Activated CD8-positive, alpha-beta memory T cell treated with anti-CD3 and anti-CD28 coated beads for 4 hours (primary cell): ENCODE measurements around the gene CPNE9.
"Not testable (repeated sequence)": the region's sequence is repeated elsewhere in the genome, so short reads cannot be mapped to it uniquely, and the experiment has no call there.

Source experiments
- DNase-seq, 2 donors: peaks; one replicate each; pipeline ENCODE4 v3.0.0-alpha.2; 2020; ENCODE audit warnings: low read depth in 2 of 2

The CPNE9 gene

DNA sequence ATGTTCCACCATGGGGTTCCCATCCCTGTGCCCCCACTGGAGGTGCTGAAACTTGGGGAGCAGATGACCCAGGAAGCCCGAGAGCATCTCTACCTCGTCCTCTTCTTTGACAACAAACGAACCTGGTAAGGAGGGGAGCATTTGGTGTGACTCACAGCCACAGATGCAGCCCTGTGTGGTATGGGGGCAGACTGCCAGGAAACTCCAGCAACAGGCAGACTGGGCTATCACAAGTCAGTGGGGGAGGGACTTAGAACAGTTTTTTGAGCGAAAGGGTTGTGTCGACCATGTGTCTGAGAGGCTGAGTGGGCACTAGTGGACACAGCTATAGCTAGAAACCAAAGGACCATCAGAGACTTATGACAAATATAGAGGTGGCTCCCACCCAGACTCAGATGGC is 42.7 kb downstream of the CPNE9 start:
- no peak for DNase-seq

DNA sequence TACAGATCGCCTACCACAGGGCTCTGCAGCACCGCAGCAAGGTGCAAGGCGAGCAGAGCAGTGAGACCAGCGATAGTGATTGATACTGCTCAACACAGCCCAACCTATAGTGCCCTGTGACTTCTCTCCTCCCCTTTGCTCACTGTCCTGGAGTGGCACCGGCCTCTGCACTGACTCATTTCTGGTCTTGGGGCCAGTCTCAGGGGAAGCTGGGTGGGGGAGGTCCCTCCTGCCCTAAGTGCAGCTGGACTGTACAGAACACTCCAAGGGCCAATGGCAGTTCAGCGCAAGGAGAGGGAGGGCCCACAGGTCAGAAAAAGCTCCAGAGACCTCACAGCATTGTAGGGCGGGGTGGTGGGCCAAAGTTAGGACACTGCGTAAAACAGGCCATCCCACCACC is 43.6 kb downstream of the CPNE9 start:
- no peak for DNase-seq

DNA sequence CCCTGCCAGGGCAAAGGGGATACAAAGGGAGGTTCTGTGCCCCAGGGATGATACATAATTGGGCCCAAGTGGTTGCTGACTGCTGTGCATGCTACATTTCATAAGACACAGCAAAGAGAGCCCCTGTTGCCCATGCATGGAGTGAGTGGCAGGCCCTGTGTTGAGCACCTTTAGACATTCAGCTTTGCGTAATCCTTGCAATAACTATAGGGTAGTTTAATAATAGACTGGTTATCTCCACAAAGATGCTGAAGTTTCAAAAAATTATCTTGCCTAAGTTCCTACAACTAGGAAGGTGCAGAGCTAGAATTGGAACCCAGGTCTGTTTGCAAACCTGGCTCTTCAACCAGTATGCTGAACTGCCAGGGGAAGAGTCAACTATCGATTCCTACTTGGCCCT is 44.4 kb downstream of the CPNE9 start:
- no peak for DNase-seq

DNA sequence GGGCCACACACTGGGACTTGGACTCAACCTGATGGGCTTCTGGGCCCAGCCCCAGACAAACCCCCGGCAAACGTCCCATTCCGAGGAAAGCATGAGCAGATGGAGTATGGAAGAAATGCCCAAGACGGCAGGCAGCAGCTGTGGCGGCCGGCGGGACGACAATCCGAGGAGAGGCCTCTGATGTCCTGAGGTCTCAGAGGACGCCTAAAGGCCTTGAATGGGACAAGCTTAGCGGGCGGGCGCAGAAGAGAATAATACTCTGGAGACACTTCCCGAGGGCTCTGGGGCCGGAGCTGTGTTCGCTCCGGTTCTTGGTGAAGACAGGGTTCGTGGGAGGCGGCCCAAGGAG is 45.6 kb downstream of the CPNE9 start:
- no peak for DNase-seq

DNA sequence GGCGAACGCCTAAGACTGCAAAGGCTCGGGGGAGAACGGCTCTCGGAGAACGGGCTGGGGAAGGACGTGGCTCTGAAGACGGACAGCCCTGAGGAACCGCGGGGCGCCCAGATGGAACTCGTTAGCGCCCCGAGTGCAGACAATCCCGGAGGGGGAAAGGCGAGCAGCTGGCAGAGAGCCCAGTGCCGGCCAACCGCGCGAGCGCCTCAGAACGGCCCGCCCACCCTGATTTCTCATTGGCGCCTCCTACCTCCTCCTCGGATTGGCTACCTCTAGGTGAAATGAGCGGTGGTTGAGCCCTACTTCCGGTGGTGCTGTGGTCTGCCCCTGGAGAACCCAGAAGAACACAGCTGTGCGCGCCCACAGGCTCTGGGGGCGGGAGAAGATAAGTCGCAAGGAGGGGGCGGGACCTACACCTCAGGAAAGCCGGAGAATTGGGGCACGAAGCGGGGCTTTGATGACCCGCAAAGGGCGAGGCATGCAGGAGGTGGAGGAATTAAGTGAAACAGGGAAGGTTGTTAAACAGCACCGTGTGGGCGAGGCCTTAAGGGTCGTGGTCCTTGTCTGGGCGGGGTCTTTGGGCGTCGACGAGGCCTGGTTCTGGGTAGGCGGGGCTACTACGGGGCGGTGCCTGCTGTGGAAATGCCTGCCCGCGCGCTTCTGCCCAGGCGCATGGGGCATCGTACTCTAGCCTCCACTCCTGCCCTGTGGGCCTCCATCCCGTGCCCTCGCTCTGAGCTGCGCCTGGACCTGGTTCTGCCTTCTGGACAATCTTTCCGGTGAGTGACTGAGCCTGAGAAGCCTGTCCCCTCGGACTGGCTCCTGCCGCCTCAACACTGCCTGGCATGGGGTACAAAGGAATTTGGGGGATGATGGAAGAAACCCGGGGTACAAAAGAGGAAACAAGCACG is 46.3 kb downstream of the CPNE9 start, which contains the start of gene OGG1:
OGG1 (plus strand) TSS at position 308 of the 911 bp plus-strand sequence; CDS start at position 643, 335 bp downstream.
- DNase-seq, result peak; percentile 92 to 96

DNA sequence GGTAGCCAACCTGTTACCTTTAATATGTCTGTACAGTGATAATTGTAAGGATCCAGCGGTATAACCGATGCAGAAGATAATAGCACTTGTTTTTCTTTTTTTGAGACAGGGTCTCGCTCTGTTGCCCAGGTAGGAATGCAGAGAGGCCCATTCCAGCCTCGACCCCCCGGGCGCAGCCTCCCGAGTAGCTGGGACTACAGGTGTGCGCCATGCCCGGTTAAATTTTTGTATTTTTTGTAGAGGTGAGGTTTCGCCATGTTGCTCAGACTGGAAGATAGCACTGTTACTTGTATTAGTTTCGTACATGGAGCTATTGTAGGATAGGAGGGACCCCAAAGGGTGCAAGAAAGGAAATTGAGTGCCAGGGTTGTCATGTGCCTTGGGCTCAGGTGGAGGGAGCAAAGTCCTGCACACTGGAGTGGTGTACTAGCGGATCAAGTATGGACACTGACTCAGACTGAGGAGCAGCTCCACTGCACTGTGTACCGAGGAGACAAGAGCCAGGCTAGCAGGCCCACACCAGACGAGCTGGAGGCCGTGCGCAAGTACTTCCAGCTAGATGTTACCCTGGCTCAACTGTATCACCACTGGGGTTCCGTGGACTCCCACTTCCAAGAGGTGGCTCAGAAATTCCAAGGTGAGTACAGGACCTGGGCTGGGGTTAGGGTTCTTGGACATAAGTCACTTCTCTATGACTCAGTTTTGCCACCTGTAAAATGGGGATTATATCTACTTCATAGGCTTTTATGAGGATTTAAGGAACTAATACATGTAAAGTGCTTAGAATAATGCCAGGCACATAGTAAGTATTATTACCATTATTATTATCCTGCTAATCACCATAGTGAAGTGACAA is 47.2 kb downstream of the CPNE9 start:
- DNase-seq, result no peak

DNA sequence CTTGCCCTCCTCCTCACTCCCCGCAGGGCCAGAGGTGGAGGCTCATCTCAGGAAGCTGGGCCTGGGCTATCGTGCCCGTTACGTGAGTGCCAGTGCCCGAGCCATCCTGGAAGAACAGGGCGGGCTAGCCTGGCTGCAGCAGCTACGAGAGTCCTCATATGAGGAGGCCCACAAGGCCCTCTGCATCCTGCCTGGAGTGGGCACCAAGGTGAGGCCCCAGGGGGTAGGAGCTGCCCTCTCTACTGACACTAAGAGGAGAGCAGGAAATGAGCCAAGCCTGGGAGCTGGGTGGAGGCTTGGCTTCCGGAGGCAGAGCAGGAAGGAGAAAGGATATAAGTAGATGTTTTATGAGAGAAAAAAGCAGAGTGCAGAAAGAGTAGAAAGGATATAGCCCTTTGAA is 51.0 kb downstream of the CPNE9 start:
- no peak for DNase-seq

DNA sequence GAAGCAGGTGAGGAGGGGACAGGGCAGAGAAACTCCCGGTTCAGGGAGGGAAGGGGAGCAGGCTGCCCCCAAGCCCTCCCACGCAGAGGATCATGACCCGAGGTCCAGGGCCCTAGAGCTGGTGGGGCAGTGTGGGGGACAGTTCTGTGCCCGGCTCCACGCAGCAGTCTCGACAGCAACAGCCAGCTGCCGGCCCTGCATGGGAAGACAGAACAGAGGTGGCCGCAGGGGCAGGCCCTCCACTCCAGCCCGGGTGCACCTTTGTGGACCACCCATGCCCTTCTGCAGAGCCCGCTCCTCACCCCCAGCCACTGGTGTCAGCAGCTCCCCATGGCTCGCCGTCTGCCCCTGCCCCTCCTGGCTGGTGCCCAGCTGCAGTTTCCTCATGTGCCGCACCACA is 53.8 kb downstream of the CPNE9 start:
- no peak for DNase-seq

DNA sequence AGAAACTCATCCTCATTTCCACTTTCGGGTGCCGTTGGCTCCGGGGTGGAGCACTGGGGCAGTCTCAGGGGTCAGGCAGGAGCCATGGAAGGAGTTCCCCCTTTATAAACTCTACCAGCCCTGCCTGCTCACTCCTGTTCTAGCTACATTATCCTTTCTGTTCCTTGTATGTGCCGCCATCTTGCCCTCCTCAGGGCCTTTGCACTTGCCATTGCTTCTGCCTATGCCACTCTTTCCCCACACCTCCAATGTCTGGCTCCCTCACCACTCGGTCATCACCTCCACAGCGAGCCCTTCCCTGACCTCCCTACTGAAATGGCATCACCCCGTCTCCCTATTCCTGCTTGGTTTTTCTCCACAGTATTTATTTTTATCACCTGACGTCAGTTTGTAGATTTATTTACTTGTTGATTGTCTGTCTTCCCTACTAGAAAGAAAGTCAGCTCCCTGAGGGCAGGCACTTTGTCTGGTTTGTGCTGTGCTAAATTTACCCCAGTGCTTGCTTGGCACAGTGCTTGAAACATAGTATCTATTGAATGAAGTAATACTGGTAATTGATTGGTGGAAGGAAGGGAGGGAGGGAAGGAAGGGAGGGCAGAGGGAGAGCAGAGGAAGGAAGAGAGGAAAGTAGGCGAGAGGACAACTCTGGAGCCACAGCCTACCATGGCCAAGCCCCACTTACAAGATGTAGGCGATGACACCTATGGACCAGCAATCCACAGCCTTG is 57.3 kb downstream of the CPNE9 start:
- DNase-seq, result no peak

DNA sequence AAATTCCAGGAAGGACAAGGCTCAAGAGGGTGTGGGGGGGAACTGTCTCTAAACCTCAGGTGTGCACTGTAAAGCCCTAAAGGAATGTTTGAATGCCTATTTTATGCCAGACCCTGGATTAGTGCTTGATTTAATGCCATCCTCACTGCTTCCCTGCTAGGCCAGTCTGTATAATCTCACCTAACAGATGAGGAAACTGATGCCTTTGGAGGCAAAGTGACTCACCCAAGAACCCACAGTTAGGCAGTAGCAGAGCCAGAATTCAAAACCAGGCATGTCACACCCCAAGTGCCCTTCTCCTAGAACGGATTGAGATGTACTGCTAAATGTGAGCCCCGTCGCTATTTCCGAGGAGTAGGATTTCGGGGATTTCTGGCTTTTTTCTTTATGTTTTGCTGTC is 58.3 kb downstream of the CPNE9 start:
- DNase-seq, result no peak

DNA sequence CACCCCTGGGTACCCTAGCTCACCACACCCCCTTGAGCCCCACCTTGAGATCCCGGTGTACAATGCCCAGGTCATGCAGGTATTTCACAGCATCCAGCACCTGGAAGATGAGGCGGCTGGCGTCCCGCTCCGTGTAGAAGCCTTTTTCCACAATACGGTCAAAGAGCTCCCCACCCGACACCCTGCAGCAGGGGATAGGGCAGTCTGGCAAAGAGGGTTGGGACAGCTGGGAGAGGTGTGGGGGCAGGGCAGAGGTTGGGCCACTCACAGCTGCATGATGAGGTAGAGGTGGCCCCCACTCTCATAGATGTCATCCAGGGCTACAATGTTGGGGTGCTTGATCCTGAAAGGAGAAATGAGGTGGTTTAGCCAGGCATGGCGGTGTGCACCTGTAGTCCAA is 59.2 kb downstream of the CPNE9 start:
- DNase-seq, result no peak

DNA sequence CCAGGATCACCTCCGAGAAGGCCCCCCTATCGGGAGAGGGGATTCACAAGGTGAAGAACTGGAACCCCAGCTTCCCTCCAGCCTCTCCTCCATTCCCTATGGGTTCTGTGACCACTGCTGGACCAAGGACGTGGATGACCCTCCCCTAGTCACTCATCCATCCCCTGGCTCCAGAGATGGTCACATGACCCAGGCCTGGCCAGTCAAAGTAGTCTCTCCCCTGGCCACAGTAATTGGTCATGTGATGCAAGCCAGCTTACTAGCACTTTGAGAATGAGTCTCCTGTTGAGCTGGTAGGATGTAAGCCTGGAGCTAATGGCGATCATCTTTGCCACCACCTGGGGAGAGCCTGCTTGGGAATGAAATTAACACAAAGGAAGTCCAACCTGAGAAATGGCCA is 62.2 kb downstream of the CPNE9 start:
- DNase-seq, result no peak

DNA sequence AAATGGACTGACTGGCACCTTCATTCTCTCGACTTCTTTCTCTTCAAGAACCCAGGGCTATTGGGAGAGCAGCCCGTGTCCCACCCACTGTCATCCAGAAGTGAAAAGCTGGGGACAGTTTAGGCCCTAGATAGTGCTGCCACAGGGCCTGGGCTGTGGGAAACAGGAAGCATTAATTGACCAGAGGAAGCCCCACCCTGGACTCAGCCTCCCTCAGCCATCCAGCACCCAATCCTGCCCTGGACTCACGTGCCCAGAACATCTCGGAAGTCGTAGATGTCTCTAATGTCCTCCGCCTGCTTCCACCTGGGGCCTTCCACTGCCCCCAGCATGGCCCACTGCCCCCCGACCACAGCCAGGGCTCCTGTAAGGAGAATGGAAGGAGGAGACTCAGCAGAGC is 63.8 kb downstream of the CPNE9 start:
- no peak for DNase-seq

DNA sequence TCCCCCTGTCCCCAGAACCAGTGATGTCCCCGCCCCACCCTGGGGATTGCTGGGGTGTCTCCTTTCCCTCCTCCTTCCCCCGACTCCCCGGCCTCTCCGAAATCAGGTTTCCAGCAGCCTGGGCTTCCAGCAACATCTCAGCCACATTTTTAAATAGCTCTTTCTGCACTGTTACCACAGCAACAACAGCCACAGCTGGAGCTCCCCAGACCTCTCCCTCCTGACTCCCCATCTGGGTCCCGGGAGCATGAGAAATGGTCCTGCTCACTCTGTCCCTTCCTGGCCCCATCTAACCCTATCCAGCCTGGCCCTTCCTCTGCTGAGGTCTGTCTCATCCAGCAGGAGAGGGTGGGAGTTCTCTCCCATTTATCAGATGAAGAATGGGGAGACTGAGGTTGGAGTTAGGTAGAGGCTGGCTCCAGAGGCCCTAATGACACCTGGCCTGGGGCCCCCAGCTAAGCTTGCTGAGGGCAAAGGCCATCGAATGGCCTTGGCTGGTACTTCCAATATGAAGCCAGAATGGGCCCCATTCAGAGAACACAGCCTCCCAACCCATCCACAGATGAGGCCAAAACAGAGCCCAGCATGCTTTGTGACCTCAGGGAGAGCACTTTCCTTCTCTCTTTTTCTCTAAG is 64.6 kb downstream of the CPNE9 start:
- no peak for DNase-seq

DNA sequence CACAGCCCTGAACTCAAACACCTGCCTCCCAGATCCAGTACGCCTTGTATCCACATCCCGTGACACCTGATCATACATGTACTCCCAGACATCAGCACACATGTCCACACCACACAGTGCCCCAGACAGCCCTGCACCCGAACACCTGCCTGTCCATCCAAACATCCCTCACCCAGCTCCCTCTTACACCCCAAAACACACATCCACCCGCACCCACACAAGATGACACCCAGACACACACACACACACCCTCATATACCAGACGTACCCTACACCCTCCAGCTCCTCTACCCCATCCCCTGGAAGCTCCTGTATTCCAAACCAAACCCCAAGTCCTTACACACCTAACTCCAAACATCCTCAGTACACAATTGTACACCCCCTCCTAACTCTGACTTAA is 65.4 kb downstream of the CPNE9 start:
- no peak for DNase-seq

DNA sequence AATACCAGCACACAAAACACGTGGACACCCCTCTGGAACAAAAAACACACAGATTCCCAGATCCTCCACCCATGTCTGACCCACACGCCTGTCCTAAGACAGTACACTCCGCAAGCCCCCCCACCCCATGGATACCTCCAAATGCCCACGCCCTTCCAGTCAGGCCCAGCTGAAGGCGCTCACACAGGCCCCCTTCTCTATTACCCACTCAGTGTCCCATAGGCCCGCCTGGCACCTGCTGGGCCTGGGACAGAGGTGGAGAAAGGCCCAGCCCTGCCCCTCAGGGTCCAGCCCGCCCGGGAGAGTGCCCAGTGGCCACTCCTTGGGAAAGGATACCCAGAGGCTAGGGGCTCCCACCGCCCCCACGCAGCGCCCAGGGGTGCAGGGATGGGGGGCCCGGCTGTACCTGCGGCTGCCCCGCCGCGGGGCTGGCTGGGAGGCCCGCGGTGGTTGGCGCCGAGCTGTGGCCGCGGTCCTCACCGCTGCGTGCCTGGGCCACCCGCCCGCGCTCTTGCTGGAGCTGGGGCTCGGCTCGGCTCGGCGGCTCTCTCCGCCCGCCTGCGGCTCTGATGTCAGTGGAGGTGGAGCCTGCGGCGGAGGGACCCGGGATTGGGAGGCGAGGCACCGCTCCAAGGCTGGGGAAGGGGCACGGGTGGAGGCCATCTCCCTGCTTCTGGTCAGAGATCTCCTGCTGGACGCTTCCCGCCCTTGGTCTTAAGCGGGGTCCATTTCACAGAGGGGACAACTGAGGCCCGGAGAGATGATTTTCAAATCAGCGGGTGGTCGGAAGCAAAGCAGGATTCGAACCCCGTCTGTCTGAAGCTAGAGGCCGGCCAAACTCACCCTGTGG is 66.0 kb downstream of the CPNE9 start, which contains the start of gene CAMK1:
CAMK1 (minus strand) TSS at position 522 of the 850 bp plus-strand sequence. CDS start 2,198 bp downstream, outside the sequence.
- no peak for DNase-seq

DNA sequence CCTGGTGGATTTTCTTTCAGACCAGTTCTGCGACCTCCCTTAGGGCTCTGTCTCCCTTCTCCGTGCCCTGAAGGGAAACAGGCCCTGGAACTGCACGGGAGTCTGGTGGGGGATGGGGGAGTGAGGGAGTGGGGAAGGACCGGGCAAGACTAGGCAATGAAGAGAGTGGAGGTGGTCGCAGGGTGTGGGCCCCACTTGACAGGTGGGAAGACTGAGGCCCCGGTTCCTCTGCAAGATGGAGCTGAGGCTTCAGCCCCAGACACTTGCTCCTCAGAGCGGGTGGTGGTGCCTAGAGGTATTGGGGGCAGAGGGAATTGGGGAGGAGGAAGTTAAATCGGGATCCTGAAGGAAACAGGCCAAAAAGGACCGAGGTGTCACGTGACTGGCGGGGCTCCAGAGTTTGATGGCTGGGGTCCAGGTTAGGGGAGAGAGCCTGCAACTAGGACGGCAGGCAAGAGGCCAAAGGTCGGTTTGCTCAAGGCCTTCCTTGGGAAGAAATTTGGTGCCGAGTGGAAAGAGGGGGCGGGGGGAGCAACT is 66.7 kb downstream of the CPNE9 start:
- no peak for DNase-seq

DNA sequence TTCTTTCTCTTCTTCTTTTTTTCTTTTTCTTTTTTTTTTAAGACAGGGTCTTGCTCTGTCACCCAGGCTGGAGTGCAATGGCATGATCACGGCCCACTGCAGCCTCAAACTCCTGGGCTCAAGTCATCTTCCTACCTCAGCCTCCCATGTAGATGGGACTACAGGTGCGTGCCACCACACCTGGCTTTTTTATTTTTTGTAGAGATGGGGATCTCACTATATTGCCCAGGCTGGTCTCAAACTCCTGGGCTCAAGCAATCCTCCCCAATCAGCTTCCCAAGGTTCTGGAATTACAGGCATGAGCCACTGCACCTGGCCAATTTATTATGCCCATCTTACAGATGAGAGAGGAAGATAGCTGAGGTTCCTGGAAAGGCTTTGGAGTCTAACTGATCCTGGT is 67.4 kb downstream of the CPNE9 start:
- DNase-seq, result not testable (repeated sequence)

DNA sequence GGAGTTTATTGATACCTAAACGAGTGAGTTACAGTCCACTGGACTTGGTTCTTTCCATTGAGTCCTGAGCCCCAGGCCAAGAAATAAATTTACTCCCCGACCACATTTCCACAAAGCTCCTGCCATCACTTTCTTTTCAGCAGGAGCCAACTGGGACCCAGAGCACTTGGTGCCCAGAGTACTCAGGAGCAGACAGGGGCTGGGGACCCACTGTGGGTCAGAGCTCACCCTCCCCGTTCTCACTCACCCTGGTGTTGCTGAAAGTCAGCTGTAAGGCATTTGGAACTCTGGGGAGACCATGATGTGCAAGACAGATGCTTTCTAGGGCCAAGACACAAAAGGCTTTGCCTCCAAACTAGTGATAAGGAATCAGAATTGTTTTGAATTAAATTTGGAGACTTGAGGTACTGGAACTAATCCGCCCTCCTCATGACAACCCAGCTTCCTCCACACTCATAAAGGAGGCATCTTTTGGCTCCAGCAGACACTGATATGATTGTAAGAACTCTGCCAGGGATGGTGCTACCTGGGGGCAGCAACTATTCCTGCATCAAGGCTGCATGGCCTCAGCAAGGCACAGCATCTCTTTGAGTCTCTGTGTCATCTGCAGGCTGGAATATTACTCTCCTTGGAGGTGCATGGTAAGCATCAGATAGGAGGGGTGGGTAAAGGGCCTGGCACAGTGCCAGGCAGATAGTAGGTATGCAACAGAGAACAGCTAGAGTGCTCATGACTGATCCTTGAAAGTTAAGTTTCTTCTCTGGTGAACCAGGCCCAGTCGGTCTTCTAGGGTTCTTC is 73.5 kb downstream of the CPNE9 start:
- no peak for DNase-seq

DNA sequence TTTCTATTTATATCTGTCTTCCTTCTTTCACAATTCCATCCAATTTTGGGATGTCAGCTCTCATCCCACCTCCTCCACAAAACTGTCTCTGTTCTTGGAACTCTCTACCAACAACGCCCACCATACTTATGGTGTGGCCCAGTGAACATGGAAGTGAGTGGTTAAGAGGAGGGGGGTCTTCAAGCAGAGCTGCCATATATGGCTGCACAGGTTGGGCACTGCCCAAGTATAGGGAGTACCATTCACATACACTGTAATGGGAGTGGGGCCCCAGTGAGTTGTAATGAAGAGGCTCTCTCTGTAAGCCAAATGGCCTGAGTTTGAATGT is 74.0 kb downstream of the CPNE9 start:
- DNase-seq, result no peak
